Hepatocyte (in vitro differentiated cells): ENCODE measurements around the gene FOXO1.

Experiments used
- EZH2 ChIP-seq: fragments of 200-600 bp; sonication (generic); IDR thresholded peaks from 2 replicates; pipeline ENCODE4 v1.6.1; 2016; ENCODE audit warnings: antibody characterized with exemption, mild to moderate bottlenecking, borderline replicate concordance
- EZH2phosphoT487 ChIP-seq: fragments of 200-600 bp; sonication (generic); IDR thresholded peaks from one replicate; pipeline ENCODE4 v1.6.1; 2018; ENCODE audit warnings: antibody characterized with exemption, mild to moderate bottlenecking, low read depth, moderate library complexity; ENCODE audit not compliant: unreplicated experiment, severe bottlenecking
- TF ChIP-seq, protein P1 (sequence below): fragments of 200-600 bp; sonication (generic); IDR thresholded peaks from 2 replicates; pipeline ENCODE4 v1.5.1; 2016; ENCODE audit warnings: antibody characterized with exemption, mild to moderate bottlenecking; ENCODE audit not compliant: poor library complexity

DNA sequence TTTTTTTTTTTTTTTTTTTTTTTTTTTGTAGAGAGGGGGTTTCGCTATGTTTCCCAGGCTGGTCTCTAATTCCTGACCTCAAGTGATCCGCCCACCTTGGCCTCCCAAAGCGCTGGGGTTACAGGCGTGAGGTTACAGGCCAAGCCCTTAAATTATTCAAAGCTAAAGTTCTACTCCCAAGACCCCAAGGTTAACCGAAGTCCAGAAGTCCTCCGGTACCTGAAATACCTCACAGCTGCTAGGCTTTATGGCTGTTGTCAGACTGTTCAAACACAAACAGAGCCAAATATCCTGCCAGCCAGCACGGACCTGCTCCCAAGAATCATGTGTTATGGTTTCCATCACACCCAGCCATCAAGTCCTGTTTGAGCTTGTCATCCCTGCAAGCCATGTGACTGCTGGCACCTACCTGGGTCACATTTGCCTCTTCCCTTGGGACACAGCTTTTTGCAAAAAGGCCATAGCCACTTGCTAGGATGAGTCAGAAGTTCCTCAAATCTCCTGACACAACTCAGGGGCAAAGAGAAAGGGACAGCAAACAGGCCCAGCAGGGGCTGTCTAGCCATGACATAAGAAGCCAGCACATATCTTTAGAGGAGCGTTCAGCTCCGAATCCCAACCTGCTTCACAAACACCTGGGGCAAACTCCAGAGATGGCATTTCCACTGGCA lies 129.9 kb downstream of the FOXO1 start:
- TF ChIP-seq, protein P1, sequence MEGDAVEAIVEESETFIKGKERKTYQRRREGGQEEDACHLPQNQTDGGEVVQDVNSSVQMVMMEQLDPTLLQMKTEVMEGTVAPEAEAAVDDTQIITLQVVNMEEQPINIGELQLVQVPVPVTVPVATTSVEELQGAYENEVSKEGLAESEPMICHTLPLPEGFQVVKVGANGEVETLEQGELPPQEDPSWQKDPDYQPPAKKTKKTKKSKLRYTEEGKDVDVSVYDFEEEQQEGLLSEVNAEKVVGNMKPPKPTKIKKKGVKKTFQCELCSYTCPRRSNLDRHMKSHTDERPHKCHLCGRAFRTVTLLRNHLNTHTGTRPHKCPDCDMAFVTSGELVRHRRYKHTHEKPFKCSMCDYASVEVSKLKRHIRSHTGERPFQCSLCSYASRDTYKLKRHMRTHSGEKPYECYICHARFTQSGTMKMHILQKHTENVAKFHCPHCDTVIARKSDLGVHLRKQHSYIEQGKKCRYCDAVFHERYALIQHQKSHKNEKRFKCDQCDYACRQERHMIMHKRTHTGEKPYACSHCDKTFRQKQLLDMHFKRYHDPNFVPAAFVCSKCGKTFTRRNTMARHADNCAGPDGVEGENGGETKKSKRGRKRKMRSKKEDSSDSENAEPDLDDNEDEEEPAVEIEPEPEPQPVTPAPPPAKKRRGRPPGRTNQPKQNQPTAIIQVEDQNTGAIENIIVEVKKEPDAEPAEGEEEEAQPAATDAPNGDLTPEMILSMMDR = no peak
- TF ChIP-seq EZH2 (no peak), EZH2phosphoT487 (no peak)
